ENCODE results near the gene PTGIR. TPM values are rescaled to one million over a fixed set of nuclear protein-coding genes. Genes with fewer than 3 reads are reported as not detected.

Gene PTGIR
- total RNA-seq, 1 experiment from 2014 or later = not detected

- DNase-seq (ENCODE audit: unreplicated experiment) = no peak
- H3K9me3 Mint-ChIP-seq (ENCODE audit: unreplicated experiment) = no peaks in the 10 kb centered on the region
- CTCF ChIA-PET = interaction anchor here (0.5 to 1.2 kb wide), 3 partner anchors 16 to 751 kb away, joined by 3 to 5 read pairs (median 4); partner anchors contain the start of gene DHX34
- intact Hi-C loops (cut with micrococcal nuclease) = no loop called here
- POLR2A ChIA-PET = interaction anchor here (0.7 kb wide), 1 partner anchor 66 kb away, joined by 3 read pairs; no protein-coding TSS in a partner anchor
- H3K4me3 Mint-ChIP-seq (ENCODE audit: unreplicated experiment) = no peak overlapping the region
- H3K27me3 Mint-ChIP-seq (ENCODE audit: insufficient read depth, unreplicated experiment) = no peaks in the 10 kb centered on the region
- TF ChIP-seq, protein P1, sequence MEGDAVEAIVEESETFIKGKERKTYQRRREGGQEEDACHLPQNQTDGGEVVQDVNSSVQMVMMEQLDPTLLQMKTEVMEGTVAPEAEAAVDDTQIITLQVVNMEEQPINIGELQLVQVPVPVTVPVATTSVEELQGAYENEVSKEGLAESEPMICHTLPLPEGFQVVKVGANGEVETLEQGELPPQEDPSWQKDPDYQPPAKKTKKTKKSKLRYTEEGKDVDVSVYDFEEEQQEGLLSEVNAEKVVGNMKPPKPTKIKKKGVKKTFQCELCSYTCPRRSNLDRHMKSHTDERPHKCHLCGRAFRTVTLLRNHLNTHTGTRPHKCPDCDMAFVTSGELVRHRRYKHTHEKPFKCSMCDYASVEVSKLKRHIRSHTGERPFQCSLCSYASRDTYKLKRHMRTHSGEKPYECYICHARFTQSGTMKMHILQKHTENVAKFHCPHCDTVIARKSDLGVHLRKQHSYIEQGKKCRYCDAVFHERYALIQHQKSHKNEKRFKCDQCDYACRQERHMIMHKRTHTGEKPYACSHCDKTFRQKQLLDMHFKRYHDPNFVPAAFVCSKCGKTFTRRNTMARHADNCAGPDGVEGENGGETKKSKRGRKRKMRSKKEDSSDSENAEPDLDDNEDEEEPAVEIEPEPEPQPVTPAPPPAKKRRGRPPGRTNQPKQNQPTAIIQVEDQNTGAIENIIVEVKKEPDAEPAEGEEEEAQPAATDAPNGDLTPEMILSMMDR (IDR thresholded peaks at IDR 0.05; ENCODE audit: unreplicated experiment) = no peak
- no peak overlapping the region for H3K27ac Mint-ChIP-seq (ENCODE audit: low read depth, unreplicated experiment)
- H3K4me1 Mint-ChIP-seq (ENCODE audit: insufficient read depth, unreplicated experiment) = peaks cover 4% of the 10 kb centered on the region
- no TSS peak for BruUV-seq (replicated peaks)
- H3K36me3 Mint-ChIP-seq (ENCODE audit: insufficient read depth, unreplicated experiment) = peaks cover 9% of the 10 kb centered on the region
Observed at GRCh38 chr19:46598372-46598917, 26.4 kb downstream of the PTGIR start.

GRCh38 chr19:46596008-46596407 lies 28.9 kb downstream of the PTGIR start:
- H3K9me3 Mint-ChIP-seq (ENCODE audit: unreplicated experiment) = no peaks in the 10 kb centered on the region
- no peak for DNase-seq (ENCODE audit: unreplicated experiment)
- H3K27me3 Mint-ChIP-seq (ENCODE audit: insufficient read depth, unreplicated experiment) = no peaks in the 10 kb centered on the region
- no peaks in the 10 kb centered on the region for H3K4me1 Mint-ChIP-seq (ENCODE audit: insufficient read depth, unreplicated experiment)
- H3K4me3 Mint-ChIP-seq (ENCODE audit: unreplicated experiment) = no peak overlapping the region
- BruUV-seq (replicated peaks) = no TSS peak
- ChIA-PET POLR2A (no interaction called here), CTCF (interaction anchor here (0.6 to 0.7 kb wide), 3 partner anchors 51 to 485 kb away, joined by 3 read pairs; no protein-coding TSS in a partner anchor)
- TF ChIP-seq, protein P1 (IDR thresholded peaks at IDR 0.05; ENCODE audit: unreplicated experiment) = no peak
- H3K36me3 Mint-ChIP-seq (ENCODE audit: insufficient read depth, unreplicated experiment) = peaks cover 4% of the 10 kb centered on the region
- intact Hi-C loops (cut with micrococcal nuclease) = no loop called here
- peak overlapping the region; percentile 9 for H3K27ac Mint-ChIP-seq (ENCODE audit: low read depth, unreplicated experiment)

GRCh38 chr19:46591870-46592269 lies 33.0 kb downstream of the PTGIR start:
- BruUV-seq (replicated peaks) = no TSS peak
- intact Hi-C loops (cut with micrococcal nuclease) = no loop called here
- ChIA-PET POLR2A (no interaction called here), CTCF (interaction anchor here (0.6 kb wide), 1 partner anchor 75 kb away, joined by 3 read pairs; no protein-coding TSS in a partner anchor)
- Mint-ChIP-seq H3K36me3 (ENCODE audit: insufficient read depth, unreplicated experiment) (no peaks in the 10 kb centered on the region), H3K9me3 (ENCODE audit: unreplicated experiment) (no peaks in the 10 kb centered on the region), H3K4me3 (ENCODE audit: unreplicated experiment) (no peak overlapping the region), H3K4me1 (ENCODE audit: insufficient read depth, unreplicated experiment) (no peaks in the 10 kb centered on the region), H3K27ac (ENCODE audit: low read depth, unreplicated experiment) (no peak overlapping the region), H3K27me3 (ENCODE audit: insufficient read depth, unreplicated experiment) (no peaks in the 10 kb centered on the region)
- TF ChIP-seq, protein P1 (IDR thresholded peaks at IDR 0.05; ENCODE audit: unreplicated experiment) = no peak
- no peak for DNase-seq (ENCODE audit: unreplicated experiment)

DNA sequence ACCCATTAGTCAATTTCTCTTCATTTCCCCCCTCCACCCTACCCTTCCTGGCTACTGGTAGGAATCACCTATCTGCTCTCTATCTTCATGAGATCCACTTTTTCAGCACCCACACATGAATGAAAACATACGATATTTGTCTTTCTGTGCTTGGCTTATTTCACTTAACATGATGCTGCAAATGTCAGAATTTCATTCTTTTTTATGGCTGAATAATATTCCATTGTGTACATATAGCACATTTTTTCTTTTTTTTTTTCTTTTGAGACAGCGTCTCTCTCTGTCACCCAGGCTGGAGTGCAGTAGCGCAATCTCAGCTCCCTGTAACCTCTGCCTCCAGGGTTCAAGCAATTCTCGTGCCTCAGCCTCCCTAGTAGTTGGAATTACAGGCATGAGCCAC lies 33.6 kb downstream of the PTGIR start:
- intact Hi-C loops (cut with micrococcal nuclease) = no loop called here
- CTCF ChIA-PET = interaction anchor here (0.6 kb wide), 1 partner anchor 9 kb away, joined by 3 read pairs; no protein-coding TSS in a partner anchor
- Mint-ChIP-seq H3K9me3 (ENCODE audit: unreplicated experiment) (no peaks in the 10 kb centered on the region), H3K27ac (ENCODE audit: low read depth, unreplicated experiment) (no peak overlapping the region), H3K36me3 (ENCODE audit: insufficient read depth, unreplicated experiment) (no peaks in the 10 kb centered on the region), H3K4me3 (ENCODE audit: unreplicated experiment) (no peak overlapping the region), H3K4me1 (ENCODE audit: insufficient read depth, unreplicated experiment) (no peaks in the 10 kb centered on the region), H3K27me3 (ENCODE audit: insufficient read depth, unreplicated experiment) (no peaks in the 10 kb centered on the region)
- no peak for DNase-seq (ENCODE audit: unreplicated experiment)
- POLR2A ChIA-PET = interaction anchor here (0.6 to 0.7 kb wide), 2 partner anchors 9 to 341 kb away, joined by 3 to 5 read pairs; partner anchors contain the start of gene CALM3
- TF ChIP-seq, protein P1 (IDR thresholded peaks at IDR 0.05; ENCODE audit: unreplicated experiment) = no peak
- BruUV-seq (replicated peaks) = no TSS peak
